HT-29 (cell line): ENCODE measurements around the gene SLC26A2. TPM values are rescaled to one million over a fixed set of nuclear protein-coding genes. Genes with fewer than 3 reads are reported as not detected.

Experiments
- DNase-seq: peaks from one replicate; pipeline ENCODE4 v3.0.0-alpha.2; 2015; ENCODE audit warnings: low spot score
- small RNA-seq: library from RNA; depleted of rRNA; stranded (forward); fragments of <200 nt; gene quantifications from one replicate; pipeline ENCODE3, GENCODE V24; 2014
- total RNA-seq: library from RNA; depleted of rRNA; stranded (reverse); fragments of >200 nt; shearing (Covaris generic); gene quantifications from 2 replicates; pipeline ENCODE4 v1.2.3, GENCODE V29; 2014; rRNA removed

Gene SLC26A2
- total RNA-seq, 1 experiment from 2014 or later, result 0.94 TPM

DNA sequence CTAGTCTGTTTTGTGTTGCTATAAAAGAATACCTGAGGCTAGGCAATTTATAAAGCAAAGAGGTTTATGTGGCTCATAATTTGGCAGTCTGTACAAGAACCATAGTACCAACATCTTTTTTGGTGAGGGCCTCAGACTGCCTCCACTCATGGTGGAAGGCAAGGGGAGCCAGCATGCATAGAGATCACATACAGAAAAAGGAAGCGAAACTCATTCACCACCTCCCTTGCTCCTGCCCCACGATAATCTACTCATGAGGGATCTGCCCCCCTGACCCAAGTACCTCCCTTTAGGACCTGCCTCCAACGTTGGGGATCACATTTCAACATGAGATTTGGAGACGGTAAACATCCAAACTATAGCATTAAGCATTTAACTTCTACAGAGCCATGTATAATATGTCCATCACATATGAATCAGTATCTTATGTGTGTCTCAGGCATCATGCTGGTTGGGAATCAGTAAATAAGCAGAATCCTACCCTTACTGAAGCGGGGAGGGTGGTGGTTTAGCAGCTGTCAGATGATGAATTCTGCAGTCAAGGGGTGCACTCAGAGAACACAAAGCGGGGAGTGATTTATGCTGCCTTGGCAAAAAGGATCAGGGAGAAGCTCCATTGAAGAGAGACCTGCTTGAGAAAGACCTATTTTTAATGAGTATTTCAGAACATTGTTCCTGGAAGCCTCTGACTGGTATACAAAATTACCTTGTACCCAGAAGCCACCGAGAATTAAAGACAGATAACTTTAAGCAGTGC is 74.8 kb downstream of the SLC26A2 start:
- DNase-seq, result no peak

DNA sequence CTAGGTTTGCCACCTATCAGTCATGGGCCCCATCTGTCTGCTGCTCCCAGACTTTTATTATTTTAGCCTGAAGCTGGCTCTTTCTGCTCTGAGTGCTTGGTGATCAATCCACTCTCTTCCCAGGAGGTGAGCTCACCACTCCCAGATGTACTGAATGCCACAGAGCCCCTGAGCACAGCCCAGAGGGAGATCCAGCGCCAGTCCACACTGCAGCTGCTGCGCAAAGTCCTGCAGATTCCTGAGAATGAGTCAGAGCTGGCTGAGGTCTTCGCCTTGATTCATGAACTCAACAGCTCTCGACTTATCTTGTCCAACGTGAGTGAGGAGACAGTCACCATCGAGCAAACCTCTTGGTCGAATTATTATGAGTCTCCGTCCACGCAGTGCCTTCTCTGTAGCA is 76.0 kb downstream of the SLC26A2 start:
- DNase-seq, result no peak

Small RNA genes lying within 50 kb of the gene (small RNA-seq; reads per million reads assigned to genes)
- not detected for gene RF00019

Other genes with a start within 250 kb of the SLC26A2 start
- 2.3 and 2.6 TPM in 2 replicates for gene PPARGC1B, start 230.4 kb upstream of the SLC26A2 start, total RNA-seq
- not detected in 2 replicates for gene PDE6A, start 16.0 kb upstream of the SLC26A2 start, total RNA-seq
- 2.8 and 3.1 TPM in 2 replicates for gene TIGD6, start 39.9 kb downstream of the SLC26A2 start, total RNA-seq
- gene HMGXB3, start 40.0 kb downstream of the SLC26A2 start, total RNA-seq, result 49.0 and 53.6 TPM in 2 replicates
- not detected in 2 replicates for gene CSF1R, start 125.8 kb downstream of the SLC26A2 start, total RNA-seq
- 1.1 TPM in 1 of 2 replicates, not detected in the other for gene PDGFRB, start 195.1 kb downstream of the SLC26A2 start, total RNA-seq
- gene CDX1, start 206.0 kb downstream of the SLC26A2 start, total RNA-seq, result 3.9 and 6.6 TPM in 2 replicates
- gene SLC6A7, start 229.3 kb downstream of the SLC26A2 start, total RNA-seq, result 0.66 and 0.76 TPM in 2 replicates